ENCODE data around the gene ATG16L2.

Gene ATG16L2

GRCh38 chr11:72807021-72807693 lies 7.1 kb upstream of the ATG16L2 start:
- peak; percentile 66 to 88 (median 83) for DNase-seq

- DNase-seq = peak; percentile 54 to 82 (median 67)
Observed at GRCh38 chr11:72807792-72808191, 6.4 kb upstream of the ATG16L2 start.

- DNase-seq = peak; percentile 58 to 79 (median 69)
Observed at GRCh38 chr11:72808331-72808798, 5.8 kb upstream of the ATG16L2 start.

DNA sequence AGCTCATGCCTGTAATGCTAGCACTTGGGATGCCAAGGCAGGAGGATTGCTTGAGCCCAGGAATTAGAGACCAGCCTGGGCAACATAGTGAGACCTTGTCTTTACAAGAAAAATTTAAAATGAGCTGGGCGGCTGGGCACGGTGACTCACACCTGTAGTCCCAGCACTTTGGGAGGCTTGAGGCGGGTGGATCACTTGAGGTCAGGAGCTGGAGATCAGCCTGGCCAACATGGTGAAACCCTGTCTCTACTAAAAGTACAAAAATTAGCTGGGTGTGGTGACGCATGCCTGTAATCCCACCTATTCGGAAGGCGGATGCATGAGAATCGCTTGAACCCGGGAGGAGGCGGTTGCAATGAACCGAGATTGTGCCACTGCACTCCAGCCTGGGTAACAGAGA lies 2.5 kb upstream of the ATG16L2 start:
- DNase-seq = peak in 2 of 3 donors; percentile 39 to 50

DNA sequence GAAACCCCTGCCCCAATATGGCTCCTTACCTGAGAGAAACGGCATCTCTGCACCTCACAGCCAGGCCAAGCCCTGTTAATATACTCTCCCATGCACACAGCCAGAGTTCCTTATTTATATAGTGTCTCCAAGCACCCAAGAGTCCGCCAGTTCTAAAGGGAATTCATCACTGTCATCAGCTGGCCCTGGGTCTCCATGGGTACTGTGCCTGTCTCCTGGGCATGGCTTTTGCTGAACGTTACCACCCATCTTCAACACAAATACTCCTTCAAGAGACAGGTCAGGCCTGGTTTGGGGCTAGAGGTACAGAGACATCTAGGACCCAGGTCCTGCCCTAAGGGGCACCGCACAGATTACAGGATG lies 1.6 kb upstream of the ATG16L2 start:
- DNase-seq = peak in 2 of 3 donors; percentile 32 to 42

DNA sequence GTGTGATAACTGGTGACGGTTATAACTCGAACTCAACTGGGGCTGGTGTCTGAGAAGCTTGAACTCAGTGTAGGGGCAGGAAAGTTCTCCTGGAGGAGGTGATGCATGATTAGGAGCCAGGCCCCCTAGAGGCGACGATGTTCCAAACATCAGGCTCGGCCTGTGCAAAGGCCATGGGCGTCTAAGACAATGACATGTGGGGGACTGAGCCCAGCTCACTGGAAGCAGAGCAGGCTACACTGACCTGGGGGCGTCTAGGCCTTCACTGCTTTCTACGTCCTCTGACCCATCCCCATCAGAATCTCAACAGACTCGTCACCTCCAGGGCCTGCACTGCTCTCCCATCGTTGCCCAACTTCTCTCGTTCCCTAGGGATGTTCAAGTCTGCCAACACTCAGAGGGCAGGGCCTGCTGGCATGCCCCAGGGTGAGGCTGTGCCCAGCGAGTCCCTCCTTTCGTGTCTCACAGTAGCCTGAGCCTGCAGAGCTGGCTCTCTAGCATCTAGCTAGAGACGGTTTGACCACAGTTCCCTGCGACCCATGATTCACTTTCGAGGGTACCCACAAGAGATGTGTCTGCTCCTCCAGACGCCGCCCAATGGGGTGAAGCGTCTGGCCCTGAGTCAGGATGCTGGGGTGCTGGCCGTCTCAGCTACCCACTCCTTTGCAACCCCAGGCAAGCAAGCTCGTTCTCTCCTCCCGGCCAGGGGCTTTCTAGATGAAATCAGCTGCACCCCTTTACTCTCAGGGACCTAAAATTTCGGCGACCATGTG lies 1.1 kb upstream of the ATG16L2 start:
- DNase-seq = peak; percentile 76 to 83 (median 79)

DNA sequence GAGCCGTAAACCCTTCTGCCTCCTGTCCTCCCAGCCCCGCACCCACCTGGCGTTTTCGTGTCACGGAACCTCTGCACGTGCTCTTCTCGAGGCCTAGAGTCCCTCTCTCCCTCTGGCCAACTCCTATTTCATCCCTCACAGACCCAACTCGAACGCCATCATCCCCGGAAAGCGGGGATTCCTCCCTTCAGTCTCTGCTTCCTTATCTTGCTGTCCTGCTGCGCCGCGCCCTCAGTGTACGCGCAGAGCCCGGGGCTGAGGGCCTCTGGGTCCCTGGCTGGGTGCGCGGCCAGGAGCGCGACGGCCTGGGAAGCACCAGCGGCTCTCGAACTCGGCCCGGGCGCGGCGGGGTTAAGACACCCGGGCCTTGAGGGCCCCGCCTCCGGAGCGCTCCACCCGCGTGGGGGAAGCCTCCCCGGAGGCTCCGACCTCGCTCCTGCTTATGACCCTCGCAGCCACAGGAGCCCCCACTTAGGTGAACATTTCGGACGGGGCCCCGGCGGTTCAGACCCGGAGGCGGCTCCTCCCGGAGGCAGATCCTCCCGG lies 398 bp upstream of the ATG16L2 start:
- DNase-seq = peak; percentile 89 to 97 (median 92)

GRCh38 chr11:72815110-72815618 lies 953 bp downstream of the ATG16L2 start:
- DNase-seq = no peak

GRCh38 chr11:72816404-72816990 lies 2.3 kb downstream of the ATG16L2 start:
- no peak for DNase-seq

DNA sequence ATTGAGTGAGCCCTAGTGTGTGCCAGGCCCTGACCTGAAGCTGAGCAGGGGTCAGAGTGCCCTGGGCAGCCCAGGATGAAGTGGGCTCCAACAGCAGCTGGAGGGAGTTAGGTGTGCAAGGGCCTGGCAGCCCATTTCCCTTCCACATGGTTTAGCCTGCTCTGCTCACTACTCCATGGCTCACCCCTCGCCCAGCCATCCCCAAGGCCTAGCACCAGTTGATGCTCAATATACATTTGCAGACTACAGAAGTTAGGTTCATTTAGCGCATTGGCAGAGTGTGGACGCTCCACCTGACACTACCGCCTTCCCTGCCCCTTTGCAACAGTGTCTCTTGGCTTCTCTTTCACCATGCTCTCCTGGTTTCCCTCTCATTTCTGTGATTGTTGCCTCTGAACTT lies 3.8 kb downstream of the ATG16L2 start:
- DNase-seq = no peak

- DNase-seq = no peak
Observed at GRCh38 chr11:72818971-72819370, 4.8 kb downstream of the ATG16L2 start.

DNA sequence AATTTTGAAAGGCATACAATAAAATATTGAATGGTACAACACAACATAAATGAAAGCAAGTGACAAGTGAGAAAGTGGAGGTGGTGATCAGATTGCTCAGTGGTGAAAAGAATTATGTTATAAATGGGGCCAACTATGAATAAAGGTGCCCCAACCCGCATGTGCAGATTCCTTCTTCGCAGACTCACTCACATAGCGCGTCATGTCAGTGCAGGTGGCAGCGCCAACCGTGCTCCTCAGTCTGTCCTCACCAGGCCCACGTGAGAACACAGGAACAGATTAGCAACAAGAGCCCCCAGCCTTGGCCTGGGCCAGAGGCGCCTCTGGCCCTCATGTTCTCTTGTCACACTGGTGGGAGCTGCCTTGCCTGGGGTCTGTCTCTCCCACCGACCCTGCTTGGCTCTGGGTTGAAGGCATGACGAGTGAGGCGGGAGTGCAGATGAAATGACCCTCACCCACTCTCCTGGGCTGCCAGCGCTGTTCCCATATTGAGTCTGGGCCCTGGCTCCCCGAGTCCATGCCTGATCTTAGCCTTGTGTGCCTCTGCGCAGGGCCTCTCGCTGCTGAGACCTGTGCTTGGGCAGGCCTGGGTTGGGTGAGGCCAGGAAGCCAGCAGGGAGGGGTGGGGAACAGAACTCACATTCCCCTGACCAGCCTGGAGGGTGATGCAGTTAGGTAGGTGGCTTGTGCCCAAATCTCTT lies 6.4 kb downstream of the ATG16L2 start:
- no peak for DNase-seq

DNA sequence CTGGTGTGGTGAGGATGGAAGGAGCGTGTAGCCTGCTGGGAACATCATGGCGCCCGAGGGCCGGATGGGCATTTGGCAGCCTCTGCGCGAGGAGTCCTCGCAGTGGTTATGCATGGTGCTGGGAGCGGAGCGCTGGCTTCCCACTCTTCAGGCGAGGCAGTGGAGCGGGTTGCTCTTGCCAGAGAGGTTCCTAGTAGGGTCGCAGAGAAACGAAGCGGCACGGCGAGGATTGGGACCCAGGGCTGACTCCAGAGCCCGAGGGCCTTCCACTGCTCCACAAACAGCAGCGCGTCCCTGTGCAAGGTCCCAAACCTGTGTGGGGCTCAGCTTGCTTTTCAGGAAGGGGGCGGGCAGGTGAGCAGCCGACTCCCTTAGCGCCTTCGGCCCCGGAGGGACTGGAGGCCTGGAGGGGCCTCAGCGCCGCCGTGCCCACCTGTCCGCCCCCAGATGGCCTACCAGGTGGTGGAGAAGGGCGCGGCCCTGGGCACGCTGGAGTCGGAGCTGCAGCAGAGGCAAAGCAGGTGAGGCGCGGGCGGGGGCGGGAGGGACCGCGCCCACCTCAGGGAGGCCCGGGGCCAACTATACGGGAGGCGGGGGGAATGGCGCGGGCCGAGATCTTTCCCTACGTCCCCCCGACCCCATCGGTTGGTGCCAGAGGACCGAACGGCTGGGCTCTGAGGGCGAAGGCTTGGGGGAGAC lies 7.2 kb downstream of the ATG16L2 start:
- DNase-seq = no peak

GRCh38 chr11:72821920-72822799 lies 7.9 kb downstream of the ATG16L2 start:
- DNase-seq = peak; percentile 56 to 72 (median 65)

- DNase-seq = no peak
Observed at GRCh38 chr11:72823105-72823804, 9.0 kb downstream of the ATG16L2 start.

DNA sequence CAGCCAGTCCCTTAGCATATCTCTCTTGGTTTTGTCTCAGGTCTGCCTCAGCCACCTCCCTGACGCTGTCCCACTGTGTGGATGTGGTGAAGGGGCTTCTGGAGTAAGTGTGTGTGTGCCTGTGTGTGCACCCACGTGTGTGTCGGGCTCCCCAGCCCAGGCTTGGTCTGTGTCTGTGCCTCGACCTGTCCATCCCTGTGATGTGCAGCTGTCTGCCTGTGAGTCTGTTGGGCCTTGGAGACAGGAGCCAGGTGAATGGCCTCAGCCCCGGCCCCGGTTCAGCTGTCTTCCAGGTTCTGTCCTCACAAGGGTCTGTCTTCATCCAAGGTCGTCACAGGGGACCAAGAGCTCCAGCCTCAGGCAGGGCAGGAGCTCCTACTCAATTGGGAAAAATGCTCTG lies 9.8 kb downstream of the ATG16L2 start:
- DNase-seq = no peak

GRCh38 chr11:72824811-72825505 lies 10.7 kb downstream of the ATG16L2 start:
- no peak for DNase-seq

- DNase-seq = no peak
Observed at GRCh38 chr11:72825661-72826060, 11.4 kb downstream of the ATG16L2 start.

GRCh38 chr11:72826191-72826941 lies 12.2 kb downstream of the ATG16L2 start:
- DNase-seq = no peak
